ENCODE results near the gene TMEM240.
"Not testable (repeated sequence)": the region's sequence is repeated elsewhere in the genome, so short reads cannot be mapped to it uniquely, and the experiment has no call there.

TMEM240 gene

GRCh38 chr1:1524750-1525383, 15.6 kb downstream of the TMEM240 start:
- DNase-seq (ENCODE audit: low read depth): not testable (repeated sequence)

- not testable (repeated sequence) for DNase-seq (ENCODE audit: low read depth)
These were observed 16.8 kb downstream of the TMEM240 start for GRCh38 chr1:1523651-1524050.

GRCh38 chr1:1523226-1523625, 17.2 kb downstream of the TMEM240 start:
- not testable (repeated sequence) for DNase-seq (ENCODE audit: low read depth)

GRCh38 chr1:1522536-1522935, 17.9 kb downstream of the TMEM240 start:
- not testable (repeated sequence) for DNase-seq (ENCODE audit: low read depth)

- DNase-seq (ENCODE audit: low read depth): no peak
These were observed 19.1 kb downstream of the TMEM240 start for GRCh38 chr1:1521331-1521730.

GRCh38 chr1:1519805-1520505, 20.5 kb downstream of the TMEM240 start:
- not testable (repeated sequence) for DNase-seq (ENCODE audit: low read depth)

- not testable (repeated sequence) for DNase-seq (ENCODE audit: low read depth)
These were observed 21.8 kb downstream of the TMEM240 start for GRCh38 chr1:1518621-1519007.

- DNase-seq (ENCODE audit: low read depth): no peak
These were observed 22.3 kb downstream of the TMEM240 start for GRCh38 chr1:1517973-1518620.

- not testable (repeated sequence) for DNase-seq (ENCODE audit: low read depth)
These were observed 23.5 kb downstream of the TMEM240 start for GRCh38 chr1:1516923-1517322.

- DNase-seq (ENCODE audit: low read depth): not testable (repeated sequence)
These were observed 26.0 kb downstream of the TMEM240 start for GRCh38 chr1:1514376-1514775.

GRCh38 chr1:1513675-1514074, 26.7 kb downstream of the TMEM240 start:
- not testable (repeated sequence) for DNase-seq (ENCODE audit: low read depth)

GRCh38 chr1:1512425-1512824, 28.0 kb downstream of the TMEM240 start:
- not testable (repeated sequence) for DNase-seq (ENCODE audit: low read depth)

- peak; percentile 95 for DNase-seq (ENCODE audit: low read depth)
These were observed 28.7 kb downstream of the TMEM240 start, which contains the start of gene ATAD3A for GRCh38 chr1:1511533-1512285. Gene ATAD3A, plus strand, starts transcription at chr1:1512162. Its CDS starts 107 bp downstream, at chr1:1512269.

- DNase-seq (ENCODE audit: low read depth): no peak
These were observed 29.4 kb downstream of the TMEM240 start for GRCh38 chr1:1510912-1511532.

GRCh38 chr1:1509465-1509850, 31.0 kb downstream of the TMEM240 start:
- DNase-seq (ENCODE audit: low read depth): not testable (repeated sequence)

- DNase-seq (ENCODE audit: low read depth): not testable (repeated sequence)
These were observed 31.5 kb downstream of the TMEM240 start for GRCh38 chr1:1508775-1509464.

- DNase-seq (ENCODE audit: low read depth): no peak
These were observed 33.1 kb downstream of the TMEM240 start for GRCh38 chr1:1507305-1507704.

- DNase-seq (ENCODE audit: low read depth): not testable (repeated sequence)
These were observed 34.6 kb downstream of the TMEM240 start for GRCh38 chr1:1505801-1506200.

- DNase-seq (ENCODE audit: low read depth): not testable (repeated sequence)
These were observed 35.0 kb downstream of the TMEM240 start for GRCh38 chr1:1505366-1505798.

GRCh38 chr1:1504777-1505365, 35.6 kb downstream of the TMEM240 start:
- peak; percentile 8 for DNase-seq (ENCODE audit: low read depth)

Measured in fibroblast of the conjunctiva (primary cell).